Esophagus muscularis mucosa (tissue), 3 donors: ENCODE data around the gene COX6A1.
"Not testable (repeated sequence)": the region's sequence is repeated elsewhere in the genome, so short reads cannot be mapped to it uniquely, and the experiment has no call there.

Experiments used
- POLR2A ChIP-seq: fragments of 450-650 bp; IDR thresholded peaks from one replicate; pipeline ENCODE4 v1.6.1; 2017; ENCODE audit warnings: antibody characterized with exemption, moderate library complexity, mild to moderate bottlenecking, low read depth
- TF ChIP-seq, protein P1 (sequence below), 3 experiments: fragments of 200-600 bp in 2 of 3; fragments of 450-650 bp in 1 of 3; sonication (generic) in 2 of 3; IDR thresholded peaks; one replicate each; pipeline ENCODE4 v1.5.1; 2017 to 2019; ENCODE audit warnings: antibody characterized with exemption in 3 of 3, mild to moderate bottlenecking in 2 of 3, moderate library complexity in 1 of 3

DNA sequence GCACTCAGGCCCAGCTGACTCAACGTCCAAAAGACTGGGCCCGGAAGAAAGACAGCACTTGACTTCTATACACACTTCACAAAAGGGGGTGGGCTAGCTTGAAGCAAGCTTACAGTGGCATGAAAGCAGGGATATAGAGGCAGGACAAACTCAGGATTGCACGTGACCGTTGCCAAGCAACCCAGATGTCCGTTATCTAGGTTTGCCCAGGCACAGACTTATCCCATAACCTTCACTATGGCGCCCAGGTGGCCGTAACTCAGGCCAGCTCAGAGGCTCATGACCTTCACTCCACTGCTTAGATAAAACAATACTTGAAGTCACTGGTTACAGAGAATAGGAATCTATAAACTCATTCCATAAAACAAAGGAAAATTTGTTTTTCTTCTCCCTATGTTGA is 49.6 kb downstream of the COX6A1 start:
- TF ChIP-seq POLR2A = not testable (repeated sequence)
- TF ChIP-seq, protein P1, sequence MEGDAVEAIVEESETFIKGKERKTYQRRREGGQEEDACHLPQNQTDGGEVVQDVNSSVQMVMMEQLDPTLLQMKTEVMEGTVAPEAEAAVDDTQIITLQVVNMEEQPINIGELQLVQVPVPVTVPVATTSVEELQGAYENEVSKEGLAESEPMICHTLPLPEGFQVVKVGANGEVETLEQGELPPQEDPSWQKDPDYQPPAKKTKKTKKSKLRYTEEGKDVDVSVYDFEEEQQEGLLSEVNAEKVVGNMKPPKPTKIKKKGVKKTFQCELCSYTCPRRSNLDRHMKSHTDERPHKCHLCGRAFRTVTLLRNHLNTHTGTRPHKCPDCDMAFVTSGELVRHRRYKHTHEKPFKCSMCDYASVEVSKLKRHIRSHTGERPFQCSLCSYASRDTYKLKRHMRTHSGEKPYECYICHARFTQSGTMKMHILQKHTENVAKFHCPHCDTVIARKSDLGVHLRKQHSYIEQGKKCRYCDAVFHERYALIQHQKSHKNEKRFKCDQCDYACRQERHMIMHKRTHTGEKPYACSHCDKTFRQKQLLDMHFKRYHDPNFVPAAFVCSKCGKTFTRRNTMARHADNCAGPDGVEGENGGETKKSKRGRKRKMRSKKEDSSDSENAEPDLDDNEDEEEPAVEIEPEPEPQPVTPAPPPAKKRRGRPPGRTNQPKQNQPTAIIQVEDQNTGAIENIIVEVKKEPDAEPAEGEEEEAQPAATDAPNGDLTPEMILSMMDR (IDR thresholded peaks at IDR 0.05) = not testable (repeated sequence)
